GM19395 (cell line): ENCODE measurements around the gene GPRC5C.
A peak's percentile ranks its signal among the peaks of the same experiment; 100 is the strongest.

Experiments used
- ATAC-seq: cut with Tn5 transposase; IDR thresholded peaks from one replicate; pipeline ENCODE4 v1.9.1; 2021; ENCODE audit warnings: mild to moderate bottlenecking, moderate library complexity; ENCODE audit not compliant: unreplicated experiment

The GPRC5C gene

GRCh38 chr17:74431568-74432423 is at the start of gene GPRC5C:
Gene GPRC5C (plus strand): TSS chr17:74432088. CDS start chr17:74439777, 7,689 bp downstream.
- peak; percentile 42 for ATAC-seq

GRCh38 chr17:74383141-74383540 is 48.7 kb upstream of the GPRC5C start:
- ATAC-seq = no peak

GRCh38 chr17:74385201-74385600 is 46.7 kb upstream of the GPRC5C start:
- ATAC-seq = no peak

- no peak for ATAC-seq
Measured at GRCh38 chr17:74386386-74386785, 45.5 kb upstream of the GPRC5C start.

- no peak for ATAC-seq
Measured at GRCh38 chr17:74387365-74388218, 44.3 kb upstream of the GPRC5C start.

GRCh38 chr17:74389084-74389753 is 42.7 kb upstream of the GPRC5C start:
- ATAC-seq = no peak

- ATAC-seq = no peak
Measured at GRCh38 chr17:74389937-74390679, 41.8 kb upstream of the GPRC5C start.

- no peak for ATAC-seq
Measured at GRCh38 chr17:74390680-74391653, 40.9 kb upstream of the GPRC5C start.

GRCh38 chr17:74391771-74392170 is 40.1 kb upstream of the GPRC5C start:
- no peak for ATAC-seq

GRCh38 chr17:74392848-74393247 is 39.0 kb upstream of the GPRC5C start:
- no peak for ATAC-seq

GRCh38 chr17:74393346-74393942 is 38.4 kb upstream of the GPRC5C start:
- ATAC-seq = no peak

- no peak for ATAC-seq
Measured at GRCh38 chr17:74394275-74394950, 37.5 kb upstream of the GPRC5C start.

GRCh38 chr17:74394977-74395376 is 36.9 kb upstream of the GPRC5C start:
- no peak for ATAC-seq

- ATAC-seq = no peak
Measured at GRCh38 chr17:74396567-74396966, 35.3 kb upstream of the GPRC5C start.

GRCh38 chr17:74402048-74402447 is 29.8 kb upstream of the GPRC5C start:
- no peak for ATAC-seq

- no peak for ATAC-seq
Measured at GRCh38 chr17:74403512-74404137, 28.3 kb upstream of the GPRC5C start.

GRCh38 chr17:74404218-74404617 is 27.7 kb upstream of the GPRC5C start:
- no peak for ATAC-seq

- no peak for ATAC-seq
Measured at GRCh38 chr17:74404789-74405188, 27.1 kb upstream of the GPRC5C start.
